K562 (cell line): Measurements from ENCODE around the gene PRKAR2B. TPM values are rescaled to one million over a fixed set of nuclear protein-coding genes. Genes with fewer than 3 reads are reported as not detected.

Source experiments
- ATAC-seq: fragments of 200-7000 bp; cut with Tn5 transposase; 3 replicates; pipeline ENCODE4 v1.9.1; 2020; ENCODE audit warnings: moderate library complexity
- BruUV-seq: library from RNA; stranded (reverse); fragments of 400-500 nt; replicated peaks from 2 replicates; lab custom pipeline; 2021; lab: Mats Ljungman, UMichigan
- CTCF ChIA-PET: fragments of 300-600 bp; formaldehyde crosslinking; extraction: SDS; loops from one replicate; lab custom pipeline; 2021; ENCODE audit warnings: low intra/inter-chr PET ratio; lab: Yijun Ruan, JAX
- POLR2A ChIA-PET: fragments of 300-600, 350-650 bp; sonication (Branson Sonifier 250); formaldehyde crosslinking; extraction: SDS; loops from one replicate; lab custom pipeline; 2021; ENCODE audit warnings: antibody characterized with exemption, inconsistent platforms; lab: Yijun Ruan, JAX
- DNase-seq, 4 experiments: peaks; one replicate each; pipeline versions ENCODE4 v3.0.0 to v3.0.0-alpha.2; 2011 to 2018; ENCODE audit warnings: low spot score in 3 of 4, mixed read lengths in 3 of 4; ENCODE audit errors: extremely low read depth in 1 of 4
- FAIRE-seq: peaks from 2 replicates; lab custom pipeline; 2011; peaks lifted over from hg19 to GRCh38; lab: Jason Lieb, UNC
- H2AFZ ChIP-seq: 2 replicates; pipeline ENCODE4 v1.6.0; 2011; ENCODE audit warnings: low read depth, low read length, control low read depth, inconsistent platforms
- H3K27ac ChIP-seq: fragments of 200-600 bp; 3 replicates; pipeline ENCODE4 v1.8.0; 2011; ENCODE audit warnings: low read depth, mild to moderate bottlenecking, control low read depth, inconsistent platforms, low read length, moderate library complexity, mixed read lengths; ENCODE audit errors: extremely low read depth
- H3K27me3 ChIP-seq, 2 experiments: fragments of 300-600 bp in 1 of 2; 2 replicates in 1 of 2; 3 replicates in 1 of 2; pipeline versions ENCODE4 v1.6.0 to v1.8.0; 2011; ENCODE audit warnings: inconsistent platforms in 2 of 2, low read length in 2 of 2, mild to moderate bottlenecking in 1 of 2, mixed read lengths in 1 of 2, moderate library complexity in 1 of 2; ENCODE audit not compliant: control insufficient read depth in 2 of 2, insufficient read depth in 2 of 2
- H3K36me3 ChIP-seq: fragments of 300-600 bp; 3 replicates; pipeline ENCODE4 v1.8.0; 2011; ENCODE audit warnings: mild to moderate bottlenecking, low read length, inconsistent platforms; ENCODE audit not compliant: control insufficient read depth, insufficient read depth
- H3K4me1 ChIP-seq, 2 experiments: fragments of 200-600 bp in 1 of 2; replicated peaks in 1 of 2; 2 replicates in 1 of 2; 3 replicates in 1 of 2; pipeline versions ENCODE4 v1.5.1 to v1.8.0; 2011; ENCODE audit warnings: inconsistent platforms in 2 of 2, low read length in 2 of 2, mild to moderate bottlenecking in 1 of 2, mixed read lengths in 1 of 2, moderate library complexity in 1 of 2; ENCODE audit not compliant: control insufficient read depth in 2 of 2, insufficient read depth in 2 of 2
- H3K4me2 ChIP-seq: 2 replicates; pipeline ENCODE4 v1.6.1; 2011; ENCODE audit warnings: low read length, control low read depth, inconsistent platforms, mixed read lengths; ENCODE audit not compliant: insufficient read depth
- H3K4me3 ChIP-seq: fragments of 200-600 bp; sonication (generic), shearing (Covaris generic); 2 replicates; pipeline ENCODE4 v1.5.1; 2016; ENCODE audit warnings: control low read depth, inconsistent platforms
- H3K79me2 ChIP-seq: fragments of 200-600 bp; 3 replicates; pipeline ENCODE4 v1.8.0; 2011; ENCODE audit warnings: low read length, inconsistent platforms; ENCODE audit not compliant: control insufficient read depth, insufficient read depth
- H3K9ac ChIP-seq, 2 experiments: 2 replicates each; pipeline versions ENCODE4 v1.6.0 to v1.6.1; 2011; ENCODE audit warnings: low read depth in 2 of 2, low read length in 2 of 2, control low read depth in 1 of 2, inconsistent platforms in 1 of 2, mild to moderate bottlenecking in 1 of 2, mixed read lengths in 1 of 2; ENCODE audit not compliant: insufficient read depth in 1 of 2
- H3K9me1 ChIP-seq: one replicate; pipeline ENCODE4 v1.6.0; 2011; ENCODE audit warnings: inconsistent platforms, mild to moderate bottlenecking, low read length, moderate library complexity; ENCODE audit not compliant: control insufficient read depth, insufficient read depth
- H3K9me3 ChIP-seq: replicated peaks from 2 replicates; pipeline ENCODE4 v1.5.1; 2011; ENCODE audit warnings: low read depth, low read length, inconsistent platforms; ENCODE audit not compliant: control insufficient read depth, insufficient read depth
- H4K20me1 ChIP-seq: replicated peaks from 2 replicates; pipeline ENCODE4 v1.6.1; 2011; ENCODE audit warnings: low read length, inconsistent platforms, mixed read lengths; ENCODE audit not compliant: control insufficient read depth, insufficient read depth
- ESRRB ChIP-seq: fragments of 250-450 bp; sonication (Bioruptor Pico); IDR thresholded peaks from 2 replicates; pipeline ENCODE4 v1.5.0; 2020; ENCODE audit warnings: mild to moderate bottlenecking, moderate library complexity, borderline replicate concordance
- FOXA3 ChIP-seq, 2 experiments: fragments of 450-650 bp in 1 of 2; sonication (generic) in 1 of 2; formaldehyde crosslinking; IDR thresholded peaks in 1 of 2; conservative IDR thresholded peaks in 1 of 2; 2 replicates each; pipeline versions ENCODE4 v1.4.0 to v1.8.0; 2020 to 2022; ENCODE audit warnings: mild to moderate bottlenecking in 2 of 2, missing genetic modification reagents in 1 of 2
- HNRNPUL1 ChIP-seq: fragments of 200-400 bp; formaldehyde crosslinking; IDR thresholded peaks from 2 replicates; pipeline ENCODE4 v1.6.1; 2017; ENCODE audit warnings: low read length
- TEAD2 ChIP-seq: fragments of 450-650 bp; IDR thresholded peaks from 2 replicates; pipeline ENCODE4 v1.6.1; 2016; ENCODE audit warnings: missing genetic modification characterization, control low read depth, missing compliant biosample characterization
- ZNF134 ChIP-seq: fragments of 250-450 bp; sonication (Bioruptor Pico); conservative IDR thresholded peaks from 2 replicates; pipeline ENCODE4 v1.4.0; 2020
- WGBS: fragments of 100-300 bp; shearing (Covaris generic); methylation state at CpG from one replicate; pipeline ENCODE4 v1.1.6; 2016; ENCODE audit warnings: low coverage, mixed read lengths; ENCODE audit not compliant: insufficient coverage; ENCODE audit errors: missing lambda C conversion rate; 5-methylcytosine and 5-hydroxymethylcytosine counted together
- in situ Hi-C: fragments of 300-500 bp; cut with MboI; formaldehyde crosslinking; loops from 4 replicates; pipeline ENCODE4 v1.15.0; 2018; ENCODE audit warnings: inconsistent platforms, mixed read lengths
- intact Hi-C: fragments of 100-400 bp; cut with micrococcal nuclease; formaldehyde crosslinking; loops from 2 replicates; pipeline ENCODE4 v1.14.2; 2022
- polyA plus RNA-seq, 8 experiments: library from polyadenylated mRNA; depleted of rRNA in 4 of 8; stranded (reverse) in 5 of 8; unstranded in 3 of 8; fragments of >200 nt; fragmentation: Nextera tagmentation in 2 of 8; fragmentation: Illumina TruSeq in 1 of 8; extraction: Ambion mirVana in 2 of 8; extraction: Trizol in 1 of 8; gene quantifications; 2 replicates each; pipeline versions ENCODE4 v1.2.1 to v1.2.3, GENCODE V29; 2011 to 2014; ENCODE audit warnings: inconsistent platforms in 1 of 8, missing spikeins in 1 of 8
- total RNA-seq, 7 experiments: library from RNA; depleted of rRNA in 6 of 7; stranded (reverse); fragments of >200 nt in 6 of 7; fragmentation: Illumina TruSeq in 2 of 7; extraction: Trizol in 2 of 7; gene quantifications; 2 replicates each; pipeline versions ENCODE4 v1.2.1 to v1.2.3, GENCODE V29; 2011 to 2021; ENCODE audit warnings: low replicate concordance in 1 of 7
- TF ChIP-seq, protein P1 (sequence below): fragments of 450-650 bp; IDR thresholded peaks from 2 replicates; pipeline ENCODE4 v1.6.1; 2018; ENCODE audit not compliant: partially characterized antibody
- TF ChIP-seq, protein P2 (sequence below): sonication (generic); formaldehyde crosslinking; IDR thresholded peaks from 2 replicates; pipeline ENCODE4 v1.8.0; 2022; ENCODE audit warnings: mild to moderate bottlenecking, missing genetic modification reagents

The PRKAR2B gene
- total and polyA plus RNA-seq, 9 of the 15 experiments (the other 6 are each of a cell fraction or from before 2014, with no cell fraction given): 59.0 to 173 (median 129) TPM

DNA sequence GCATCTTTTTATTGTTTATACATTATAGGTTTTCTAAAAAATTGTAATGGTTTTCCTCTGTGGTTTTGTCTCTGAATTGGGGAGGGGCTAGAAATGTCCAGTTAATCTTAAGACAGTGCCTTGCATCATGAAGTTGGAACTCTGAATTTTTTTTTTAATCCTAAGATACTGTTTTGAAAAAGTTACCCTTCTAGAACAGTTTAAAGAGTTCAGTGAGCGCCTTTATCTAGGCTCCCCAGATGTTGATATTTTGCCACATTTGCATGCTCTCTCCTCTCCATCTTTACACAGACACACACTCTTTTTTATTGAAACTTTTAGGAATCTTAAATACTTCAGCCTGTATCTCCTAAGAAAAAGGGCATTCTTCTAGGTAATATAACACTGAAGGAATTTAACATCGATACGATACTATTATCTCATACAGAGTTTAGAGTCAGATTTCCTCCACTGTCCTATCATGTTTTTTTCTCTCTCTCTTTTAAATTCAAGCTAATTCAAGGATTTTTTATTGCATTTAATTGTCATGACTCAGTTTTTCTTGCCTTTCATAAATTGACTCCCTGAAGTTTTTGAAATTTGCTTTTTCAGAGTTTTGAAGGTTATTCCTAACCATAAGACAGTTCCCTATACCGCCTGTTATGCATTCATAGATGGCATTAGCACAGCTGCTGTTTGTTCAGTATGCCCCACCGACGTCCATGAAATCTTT is 31.5 kb downstream of the PRKAR2B start:
- H3K36me3 ChIP-seq: peaks cover 29% of the 10 kb centered on the region
- H3K79me2 ChIP-seq: peaks cover 81% of the 10 kb centered on the region
- H3K4me3 ChIP-seq: no peak overlapping the region; the same call in 1 of the 2 replicates
- peak; percentile 40 for FAIRE-seq
- in situ Hi-C loops: no loop called here
- POLR2A ChIA-PET: interaction anchor here (0.7 to 7.9 kb wide), 9 partner anchors 8 to 97 kb away, joined by 3 to 44 read pairs (median 4); no protein-coding TSS in a partner anchor
- peaks cover 3% of the 10 kb centered on the region; the same call in 1 of the 2 replicates for H3K9me3 ChIP-seq
- BruUV-seq: no TSS peak
- no peak overlapping the region for H2AFZ ChIP-seq
- no peaks in the 10 kb centered on the region; the same call in 1 of the 2 replicates for H4K20me1 ChIP-seq
- H3K9ac ChIP-seq: peak overlapping the region in 1 of 2 experiments; percentile 48; a peak in 2 of 4 replicates
- H3K27me3 ChIP-seq: no peaks in the 10 kb centered on the region
- peak in 2 of 4 experiments; percentile 61 to 81 for DNase-seq
- peak; percentile 44 for ATAC-seq
- WGBS: 11% methylated on average over 6 of the region's 6 CpGs
- H3K4me2 ChIP-seq: peak overlapping the region; percentile 47; the same call in 1 of the 2 replicates
- H3K27ac ChIP-seq: peak overlapping the region; percentile 65
- peaks cover 3% of the 10 kb centered on the region for H3K9me1 ChIP-seq
- CTCF ChIA-PET: interaction anchor here (0.7 kb wide), 1 partner anchor 534 kb away, joined by 3 read pairs; no protein-coding TSS in a partner anchor
- intact Hi-C loops: loop anchor here (5.0 kb wide), 1 partner anchor 129 kb away; no protein-coding TSS in a partner anchor
- peaks cover 27 to 55% of the 10 kb centered on the region in 2 experiments for H3K4me1 ChIP-seq
- TF ChIP-seq, protein P1, sequence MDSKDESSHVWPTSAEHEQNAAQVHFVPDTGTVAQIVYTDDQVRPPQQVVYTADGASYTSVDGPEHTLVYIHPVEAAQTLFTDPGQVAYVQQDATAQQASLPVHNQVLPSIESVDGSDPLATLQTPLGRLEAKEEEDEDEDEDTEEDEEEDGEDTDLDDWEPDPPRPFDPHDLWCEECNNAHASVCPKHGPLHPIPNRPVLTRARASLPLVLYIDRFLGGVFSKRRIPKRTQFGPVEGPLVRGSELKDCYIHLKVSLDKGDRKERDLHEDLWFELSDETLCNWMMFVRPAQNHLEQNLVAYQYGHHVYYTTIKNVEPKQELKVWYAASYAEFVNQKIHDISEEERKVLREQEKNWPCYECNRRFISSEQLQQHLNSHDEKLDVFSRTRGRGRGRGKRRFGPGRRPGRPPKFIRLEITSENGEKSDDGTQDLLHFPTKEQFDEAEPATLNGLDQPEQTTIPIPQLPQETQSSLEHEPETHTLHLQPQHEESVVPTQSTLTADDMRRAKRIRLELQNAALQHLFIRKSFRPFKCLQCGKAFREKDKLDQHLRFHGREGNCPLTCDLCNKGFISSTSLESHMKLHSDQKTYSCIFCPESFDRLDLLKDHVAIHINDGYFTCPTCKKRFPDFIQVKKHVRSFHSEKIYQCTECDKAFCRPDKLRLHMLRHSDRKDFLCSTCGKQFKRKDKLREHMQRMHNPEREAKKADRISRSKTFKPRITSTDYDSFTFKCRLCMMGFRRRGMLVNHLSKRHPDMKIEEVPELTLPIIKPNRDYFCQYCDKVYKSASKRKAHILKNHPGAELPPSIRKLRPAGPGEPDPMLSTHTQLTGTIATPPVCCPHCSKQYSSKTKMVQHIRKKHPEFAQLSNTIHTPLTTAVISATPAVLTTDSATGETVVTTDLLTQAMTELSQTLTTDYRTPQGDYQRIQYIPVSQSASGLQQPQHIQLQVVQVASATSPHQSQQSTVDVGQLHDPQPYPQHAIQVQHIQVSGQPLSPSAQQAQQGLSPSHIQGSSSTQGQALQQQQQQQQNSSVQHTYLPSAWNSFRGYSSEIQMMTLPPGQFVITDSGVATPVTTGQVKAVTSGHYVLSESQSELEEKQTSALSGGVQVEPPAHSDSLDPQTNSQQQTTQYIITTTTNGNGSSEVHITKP: no peak
- TF ChIP-seq, protein P2, sequence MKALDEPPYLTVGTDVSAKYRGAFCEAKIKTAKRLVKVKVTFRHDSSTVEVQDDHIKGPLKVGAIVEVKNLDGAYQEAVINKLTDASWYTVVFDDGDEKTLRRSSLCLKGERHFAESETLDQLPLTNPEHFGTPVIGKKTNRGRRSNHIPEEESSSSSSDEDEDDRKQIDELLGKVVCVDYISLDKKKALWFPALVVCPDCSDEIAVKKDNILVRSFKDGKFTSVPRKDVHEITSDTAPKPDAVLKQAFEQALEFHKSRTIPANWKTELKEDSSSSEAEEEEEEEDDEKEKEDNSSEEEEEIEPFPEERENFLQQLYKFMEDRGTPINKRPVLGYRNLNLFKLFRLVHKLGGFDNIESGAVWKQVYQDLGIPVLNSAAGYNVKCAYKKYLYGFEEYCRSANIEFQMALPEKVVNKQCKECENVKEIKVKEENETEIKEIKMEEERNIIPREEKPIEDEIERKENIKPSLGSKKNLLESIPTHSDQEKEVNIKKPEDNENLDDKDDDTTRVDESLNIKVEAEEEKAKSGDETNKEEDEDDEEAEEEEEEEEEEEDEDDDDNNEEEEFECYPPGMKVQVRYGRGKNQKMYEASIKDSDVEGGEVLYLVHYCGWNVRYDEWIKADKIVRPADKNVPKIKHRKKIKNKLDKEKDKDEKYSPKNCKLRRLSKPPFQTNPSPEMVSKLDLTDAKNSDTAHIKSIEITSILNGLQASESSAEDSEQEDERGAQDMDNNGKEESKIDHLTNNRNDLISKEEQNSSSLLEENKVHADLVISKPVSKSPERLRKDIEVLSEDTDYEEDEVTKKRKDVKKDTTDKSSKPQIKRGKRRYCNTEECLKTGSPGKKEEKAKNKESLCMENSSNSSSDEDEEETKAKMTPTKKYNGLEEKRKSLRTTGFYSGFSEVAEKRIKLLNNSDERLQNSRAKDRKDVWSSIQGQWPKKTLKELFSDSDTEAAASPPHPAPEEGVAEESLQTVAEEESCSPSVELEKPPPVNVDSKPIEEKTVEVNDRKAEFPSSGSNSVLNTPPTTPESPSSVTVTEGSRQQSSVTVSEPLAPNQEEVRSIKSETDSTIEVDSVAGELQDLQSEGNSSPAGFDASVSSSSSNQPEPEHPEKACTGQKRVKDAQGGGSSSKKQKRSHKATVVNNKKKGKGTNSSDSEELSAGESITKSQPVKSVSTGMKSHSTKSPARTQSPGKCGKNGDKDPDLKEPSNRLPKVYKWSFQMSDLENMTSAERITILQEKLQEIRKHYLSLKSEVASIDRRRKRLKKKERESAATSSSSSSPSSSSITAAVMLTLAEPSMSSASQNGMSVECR (CRISPR knock-in tag): no peak
- TF ChIP-seq FOXA3 (CRISPR knock-in tag; conservative IDR thresholded peaks at IDR 0.05 in 1 of 2, IDR thresholded peaks at IDR 0.05 in 1 of 2) (no peak), TEAD2 (tag) (no peak), HNRNPUL1 (no peak), ESRRB (CRISPR knock-in tag) (no peak), ZNF134 (no peak)
